HEK293 (cell line): ENCODE data around the gene SLC38A10.

Source experiments
- CTCF ChIP-seq: fragments of 450-650 bp; formaldehyde crosslinking; IDR thresholded peaks from 2 replicates; pipeline ENCODE4 v1.5.1; 2016; ENCODE audit warnings: missing biosample characterization, missing genetic modification characterization
- HOXA7 ChIP-seq: sonication (generic); formaldehyde crosslinking; IDR thresholded peaks from 2 replicates; pipeline ENCODE4 v1.8.1; 2022; ENCODE audit warnings: missing genetic modification reagents, borderline replicate concordance
- KLF16 ChIP-seq: fragments of 450-650 bp; formaldehyde crosslinking; IDR thresholded peaks from 2 replicates; pipeline ENCODE4 v1.5.1; 2017; ENCODE audit warnings: missing biosample characterization, missing genetic modification characterization
- MEIS1 ChIP-seq: sonication (generic); formaldehyde crosslinking; IDR thresholded peaks from 2 replicates; pipeline ENCODE4 v1.8.1; 2022; ENCODE audit warnings: missing genetic modification reagents, mild to moderate bottlenecking, borderline replicate concordance
- MYNN ChIP-seq: fragments of 450-650 bp; formaldehyde crosslinking; IDR thresholded peaks from 2 replicates; pipeline ENCODE4 v1.5.1; 2016; ENCODE audit warnings: missing biosample characterization, missing genetic modification characterization, borderline replicate concordance
- PRDM10 ChIP-seq: fragments of 450-650 bp; formaldehyde crosslinking; IDR thresholded peaks from 2 replicates; pipeline ENCODE4 v1.5.1; 2016; ENCODE audit warnings: missing biosample characterization, missing genetic modification characterization
- SCRT1 ChIP-seq: fragments of 450-650 bp; formaldehyde crosslinking; IDR thresholded peaks from 2 replicates; pipeline ENCODE4 v1.5.1; 2016; ENCODE audit warnings: missing biosample characterization, missing genetic modification characterization, borderline replicate concordance
- ZNF121 ChIP-seq: fragments of 450-650 bp; formaldehyde crosslinking; IDR thresholded peaks from 2 replicates; pipeline ENCODE4 v1.5.1; 2016; ENCODE audit warnings: missing biosample characterization, missing genetic modification characterization
- ZNF311 ChIP-seq: fragments of 450-650 bp; formaldehyde crosslinking; IDR thresholded peaks from 2 replicates; pipeline ENCODE4 v1.5.1; 2017; ENCODE audit warnings: missing biosample characterization, missing genetic modification characterization, borderline replicate concordance
- ZNF449 ChIP-seq: fragments of 450-650 bp; formaldehyde crosslinking; IDR thresholded peaks from 2 replicates; pipeline ENCODE4 v1.5.1; 2017; ENCODE audit warnings: missing biosample characterization, mild to moderate bottlenecking, missing genetic modification characterization, moderate library complexity
- ZNF747 ChIP-seq: fragments of 450-650 bp; formaldehyde crosslinking; IDR thresholded peaks from 2 replicates; pipeline ENCODE4 v1.5.1; 2016; ENCODE audit warnings: missing biosample characterization, missing genetic modification characterization
- TF ChIP-seq, protein P1 (sequence below): fragments of 450-650 bp; formaldehyde crosslinking; IDR thresholded peaks from 2 replicates; pipeline ENCODE4; 2016; ENCODE audit warnings: missing biosample characterization, missing genetic modification characterization
- TF ChIP-seq, protein P2 (sequence below): fragments of 450-650 bp; formaldehyde crosslinking; IDR thresholded peaks from 2 replicates; pipeline ENCODE4 v1.5.1; 2016; ENCODE audit warnings: missing biosample characterization, missing genetic modification characterization
- TF ChIP-seq, protein P3 (sequence below): fragments of 450-650 bp; formaldehyde crosslinking; IDR thresholded peaks from 2 replicates; pipeline ENCODE4 v1.5.1; 2016; ENCODE audit warnings: missing biosample characterization, missing genetic modification characterization

GRCh38 chr17:81332118-81332834 lies 37.2 kb upstream of the SLC38A10 start:
- no peak for TF ChIP-seq ZNF747 (tag by site-specific recombination)
- no peak for TF ChIP-seq CTCF (tag by site-specific recombination)
- no peak for TF ChIP-seq PRDM10 (tag by site-specific recombination)
- peak; percentile 100 for TF ChIP-seq ZNF121 (tag by site-specific recombination)
- no peak for TF ChIP-seq SCRT1 (tag by site-specific recombination)
- TF ChIP-seq ZNF311 (tag by site-specific recombination): no peak
- TF ChIP-seq HOXA7 (CRISPR knock-in tag): no peak
- TF ChIP-seq KLF16: no peak
- TF ChIP-seq MEIS1 (CRISPR knock-in tag): no peak
- TF ChIP-seq, protein P1, sequence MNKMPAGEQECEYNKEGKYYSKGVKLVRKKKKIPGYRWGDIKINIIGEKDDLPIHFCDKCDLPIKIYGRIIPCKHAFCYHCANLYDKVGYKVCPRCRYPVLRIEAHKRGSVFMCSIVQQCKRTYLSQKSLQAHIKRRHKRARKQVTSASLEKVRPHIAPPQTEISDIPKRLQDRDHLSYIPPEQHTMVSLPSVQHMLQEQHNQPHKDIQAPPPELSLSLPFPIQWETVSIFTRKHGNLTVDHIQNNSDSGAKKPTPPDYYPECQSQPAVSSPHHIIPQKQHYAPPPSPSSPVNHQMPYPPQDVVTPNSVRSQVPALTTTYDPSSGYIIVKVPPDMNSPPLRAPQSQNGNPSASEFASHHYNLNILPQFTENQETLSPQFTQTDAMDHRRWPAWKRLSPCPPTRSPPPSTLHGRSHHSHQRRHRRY (tag by site-specific recombination): no peak
- no peak for TF ChIP-seq MYNN (tag by site-specific recombination)
- TF ChIP-seq, protein P2, sequence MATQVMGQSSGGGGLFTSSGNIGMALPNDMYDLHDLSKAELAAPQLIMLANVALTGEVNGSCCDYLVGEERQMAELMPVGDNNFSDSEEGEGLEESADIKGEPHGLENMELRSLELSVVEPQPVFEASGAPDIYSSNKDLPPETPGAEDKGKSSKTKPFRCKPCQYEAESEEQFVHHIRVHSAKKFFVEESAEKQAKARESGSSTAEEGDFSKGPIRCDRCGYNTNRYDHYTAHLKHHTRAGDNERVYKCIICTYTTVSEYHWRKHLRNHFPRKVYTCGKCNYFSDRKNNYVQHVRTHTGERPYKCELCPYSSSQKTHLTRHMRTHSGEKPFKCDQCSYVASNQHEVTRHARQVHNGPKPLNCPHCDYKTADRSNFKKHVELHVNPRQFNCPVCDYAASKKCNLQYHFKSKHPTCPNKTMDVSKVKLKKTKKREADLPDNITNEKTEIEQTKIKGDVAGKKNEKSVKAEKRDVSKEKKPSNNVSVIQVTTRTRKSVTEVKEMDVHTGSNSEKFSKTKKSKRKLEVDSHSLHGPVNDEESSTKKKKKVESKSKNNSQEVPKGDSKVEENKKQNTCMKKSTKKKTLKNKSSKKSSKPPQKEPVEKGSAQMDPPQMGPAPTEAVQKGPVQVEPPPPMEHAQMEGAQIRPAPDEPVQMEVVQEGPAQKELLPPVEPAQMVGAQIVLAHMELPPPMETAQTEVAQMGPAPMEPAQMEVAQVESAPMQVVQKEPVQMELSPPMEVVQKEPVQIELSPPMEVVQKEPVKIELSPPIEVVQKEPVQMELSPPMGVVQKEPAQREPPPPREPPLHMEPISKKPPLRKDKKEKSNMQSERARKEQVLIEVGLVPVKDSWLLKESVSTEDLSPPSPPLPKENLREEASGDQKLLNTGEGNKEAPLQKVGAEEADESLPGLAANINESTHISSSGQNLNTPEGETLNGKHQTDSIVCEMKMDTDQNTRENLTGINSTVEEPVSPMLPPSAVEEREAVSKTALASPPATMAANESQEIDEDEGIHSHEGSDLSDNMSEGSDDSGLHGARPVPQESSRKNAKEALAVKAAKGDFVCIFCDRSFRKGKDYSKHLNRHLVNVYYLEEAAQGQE (tag by site-specific recombination): no peak
- TF ChIP-seq ZNF449: no peak
- TF ChIP-seq, protein P3, sequence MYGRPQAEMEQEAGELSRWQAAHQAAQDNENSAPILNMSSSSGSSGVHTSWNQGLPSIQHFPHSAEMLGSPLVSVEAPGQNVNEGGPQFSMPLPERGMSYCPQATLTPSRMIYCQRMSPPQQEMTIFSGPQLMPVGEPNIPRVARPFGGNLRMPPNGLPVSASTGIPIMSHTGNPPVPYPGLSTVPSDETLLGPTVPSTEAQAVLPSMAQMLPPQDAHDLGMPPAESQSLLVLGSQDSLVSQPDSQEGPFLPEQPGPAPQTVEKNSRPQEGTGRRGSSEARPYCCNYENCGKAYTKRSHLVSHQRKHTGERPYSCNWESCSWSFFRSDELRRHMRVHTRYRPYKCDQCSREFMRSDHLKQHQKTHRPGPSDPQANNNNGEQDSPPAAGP (tag by site-specific recombination): no peak
